Activated CD8-positive, alpha-beta memory T cell treated with anti-CD3 and anti-CD28 coated beads, Interleukin-2, amount 50 U/mL, for 1 hour (primary cell): ENCODE measurements around the gene KRTAP26-1.

Experiments used
- DNase-seq: peaks from one replicate; pipeline ENCODE4 v3.0.0-alpha.2; 2020; ENCODE audit errors: extremely low read depth

KRTAP26-1 gene

GRCh38 chr21:30320215-30320614, at the start of gene KRTAP26-1:
Gene KRTAP26-1, minus strand, starts transcription at chr21:30320315. Its CDS starts 280 bp downstream, at chr21:30320035.
- no peak for DNase-seq

GRCh38 chr21:30355906-30356305, 35.8 kb upstream of the KRTAP26-1 start:
- DNase-seq = no peak

GRCh38 chr21:30354308-30355005, 34.3 kb upstream of the KRTAP26-1 start:
- no peak for DNase-seq

- no peak for DNase-seq
Measured at GRCh38 chr21:30351534-30351933, 31.4 kb upstream of the KRTAP26-1 start.

DNA sequence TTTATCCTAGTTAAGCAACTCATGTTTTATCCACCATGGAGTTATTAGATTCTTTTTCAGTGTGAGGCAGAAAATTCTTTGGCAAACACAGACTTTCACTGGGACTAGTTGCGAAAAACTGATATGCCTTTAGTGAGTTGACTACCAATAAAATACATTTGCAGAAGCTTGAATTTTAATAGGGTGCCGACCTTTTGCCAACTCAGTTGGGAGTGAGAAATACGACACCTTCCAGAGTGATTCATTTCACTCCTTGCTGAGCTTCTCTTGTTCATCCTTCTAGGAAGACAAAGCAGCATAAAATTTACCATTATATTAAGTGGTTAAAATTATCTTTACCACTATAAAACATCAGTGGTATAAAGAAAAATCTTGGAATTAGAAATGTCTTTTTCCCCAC, 29.5 kb upstream of the KRTAP26-1 start:
- DNase-seq = no peak

DNA sequence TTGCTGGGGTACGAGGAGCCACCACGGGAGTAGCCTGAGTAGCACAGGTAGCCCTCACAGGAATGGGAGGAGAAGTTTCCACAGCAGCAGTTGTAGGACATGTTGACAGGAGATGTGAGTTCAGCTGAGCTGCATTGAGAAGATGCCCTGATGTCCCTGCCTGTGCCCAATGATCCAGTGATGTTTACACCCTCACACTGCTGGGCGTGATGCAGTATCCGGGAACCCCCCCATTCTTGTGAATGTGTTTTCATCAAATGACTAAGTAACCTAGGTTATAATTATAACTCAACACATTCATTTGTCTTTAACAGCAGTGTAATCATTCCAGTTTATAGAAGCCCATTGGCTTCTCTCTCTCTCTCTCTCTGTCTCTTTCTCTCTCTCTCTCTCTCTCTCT, 28.4 kb upstream of the KRTAP26-1 start, which contains the start of gene KRTAP23-1:
Gene KRTAP23-1 (minus strand): TSS at position 101 of the 400 bp plus-strand sequence. CDS start 0 bp downstream, at position 101.
- no peak for DNase-seq

DNA sequence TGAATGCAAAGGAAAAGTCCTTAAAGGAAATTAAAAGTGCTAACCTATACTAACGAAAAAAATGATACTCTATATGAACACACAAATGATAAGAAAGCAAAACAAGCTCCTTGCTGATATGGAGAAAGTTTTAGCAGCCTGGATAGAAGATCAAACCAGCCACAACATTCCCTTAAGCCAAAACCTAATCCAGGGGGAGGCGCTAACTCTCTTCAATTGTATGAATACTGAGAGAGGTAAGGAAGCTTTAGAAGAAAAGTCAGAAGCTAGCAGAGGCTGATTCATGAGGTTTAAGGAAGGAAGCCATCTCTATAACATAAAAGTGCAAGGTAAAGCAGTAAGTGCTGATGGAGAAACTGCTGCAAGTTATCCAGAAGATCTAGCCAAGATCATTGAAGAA, 24.9 kb upstream of the KRTAP26-1 start:
- no peak for DNase-seq

DNA sequence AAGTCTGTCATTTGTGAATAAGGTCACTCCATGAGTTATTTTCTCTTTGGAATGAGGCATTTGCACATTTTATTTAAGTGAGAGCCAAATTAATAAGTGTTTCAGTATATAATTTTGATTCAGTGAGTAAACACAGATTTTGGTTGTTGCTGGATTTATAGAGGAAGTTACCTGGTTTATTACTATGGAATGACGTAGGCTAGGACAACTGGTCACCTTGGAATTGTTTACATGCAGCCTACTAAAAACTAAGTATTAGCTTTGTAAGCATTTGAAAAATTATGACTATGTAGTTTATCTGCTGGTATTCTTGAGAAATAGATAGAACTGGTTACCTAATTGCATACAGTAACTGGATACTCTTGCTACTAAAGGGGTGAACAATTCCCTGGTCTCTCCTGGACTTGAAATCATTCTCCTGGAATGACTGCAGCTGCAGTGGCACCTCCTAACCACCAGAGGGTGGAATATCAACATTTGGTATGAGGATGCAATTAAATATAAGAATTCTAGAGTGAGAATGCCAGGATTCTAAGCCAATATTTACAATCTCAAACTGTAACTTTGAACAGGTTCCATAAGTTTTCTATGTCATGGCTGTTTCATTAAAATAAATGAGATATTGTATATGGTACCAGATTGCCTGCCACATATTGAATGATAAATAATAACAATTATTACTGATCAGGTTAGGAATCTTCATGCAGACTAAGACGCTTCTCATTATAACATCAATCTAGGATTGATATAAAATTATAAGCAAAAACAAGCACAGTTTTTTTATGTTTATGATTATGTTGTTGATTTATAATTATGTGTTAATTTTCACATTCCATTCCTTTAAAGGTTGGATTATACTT, 20.8 kb upstream of the KRTAP26-1 start:
- DNase-seq = no peak

DNA sequence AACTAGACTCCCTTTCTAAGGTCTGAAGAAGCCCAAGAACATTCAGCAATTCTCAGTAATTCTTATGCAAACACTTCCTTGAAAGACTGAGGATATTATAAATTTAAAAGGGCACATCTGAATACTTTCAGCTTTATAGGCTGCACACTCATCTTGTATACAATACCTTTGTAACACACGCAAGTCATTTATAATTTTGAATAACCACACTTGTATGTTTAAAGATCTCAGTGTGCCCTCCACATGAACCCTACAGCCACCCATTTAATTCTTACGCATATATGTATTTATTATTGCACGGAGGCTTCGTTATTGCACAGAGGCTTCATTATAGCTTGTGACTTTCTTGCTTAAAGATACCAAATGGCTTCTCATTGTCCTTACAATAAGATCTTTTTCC, 18.6 kb upstream of the KRTAP26-1 start:
- no peak for DNase-seq

DNA sequence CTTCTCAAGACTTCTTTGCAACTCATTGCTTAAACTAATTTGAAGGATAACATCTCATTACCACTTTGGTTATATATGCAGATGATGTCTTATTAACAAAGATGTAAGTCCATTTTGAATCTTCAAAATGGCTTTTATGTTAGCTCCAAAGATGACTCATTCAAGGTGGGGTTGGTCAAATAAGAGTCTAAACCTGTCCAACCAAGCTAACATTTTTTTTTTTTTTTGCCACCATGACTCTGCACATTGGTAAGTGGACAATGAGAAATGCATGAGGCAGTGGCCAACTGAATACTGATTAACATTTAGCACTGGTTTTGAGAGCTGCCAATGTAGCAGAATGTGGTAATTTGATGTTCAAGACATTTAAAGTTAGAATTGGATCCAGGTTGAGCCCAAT, 17.7 kb upstream of the KRTAP26-1 start:
- no peak for DNase-seq

- DNase-seq = no peak
Measured at GRCh38 chr21:30337276-30337744, 17.2 kb upstream of the KRTAP26-1 start, which contains the start of gene KRTAP27-1. Gene KRTAP27-1, minus strand, starts transcription at chr21:30337694. Its CDS starts 26 bp downstream, at chr21:30337668.

GRCh38 chr21:30336596-30336995, 16.5 kb upstream of the KRTAP26-1 start:
- DNase-seq = no peak

DNA sequence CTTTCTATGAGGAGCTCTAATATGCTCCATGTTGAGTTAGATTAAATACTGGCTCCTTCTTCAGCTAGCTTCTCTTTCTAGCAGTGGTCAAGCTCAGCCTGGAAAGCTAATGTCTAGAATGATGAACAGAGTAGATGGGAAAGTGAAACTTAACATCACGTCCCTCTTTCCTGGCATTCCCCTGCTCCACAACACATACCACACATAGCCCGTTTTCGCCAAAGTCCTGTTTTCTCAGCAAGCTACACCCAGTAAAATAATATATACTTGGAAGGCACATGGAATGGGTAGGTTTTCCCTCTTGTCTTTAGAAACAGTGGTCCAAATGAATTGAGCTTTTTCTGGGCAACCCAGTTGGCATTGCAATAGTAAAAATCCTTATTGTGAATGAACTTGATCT, 13.6 kb upstream of the KRTAP26-1 start:
- no peak for DNase-seq

- DNase-seq = no peak
Measured at GRCh38 chr21:30332681-30333080, 12.6 kb upstream of the KRTAP26-1 start.

DNA sequence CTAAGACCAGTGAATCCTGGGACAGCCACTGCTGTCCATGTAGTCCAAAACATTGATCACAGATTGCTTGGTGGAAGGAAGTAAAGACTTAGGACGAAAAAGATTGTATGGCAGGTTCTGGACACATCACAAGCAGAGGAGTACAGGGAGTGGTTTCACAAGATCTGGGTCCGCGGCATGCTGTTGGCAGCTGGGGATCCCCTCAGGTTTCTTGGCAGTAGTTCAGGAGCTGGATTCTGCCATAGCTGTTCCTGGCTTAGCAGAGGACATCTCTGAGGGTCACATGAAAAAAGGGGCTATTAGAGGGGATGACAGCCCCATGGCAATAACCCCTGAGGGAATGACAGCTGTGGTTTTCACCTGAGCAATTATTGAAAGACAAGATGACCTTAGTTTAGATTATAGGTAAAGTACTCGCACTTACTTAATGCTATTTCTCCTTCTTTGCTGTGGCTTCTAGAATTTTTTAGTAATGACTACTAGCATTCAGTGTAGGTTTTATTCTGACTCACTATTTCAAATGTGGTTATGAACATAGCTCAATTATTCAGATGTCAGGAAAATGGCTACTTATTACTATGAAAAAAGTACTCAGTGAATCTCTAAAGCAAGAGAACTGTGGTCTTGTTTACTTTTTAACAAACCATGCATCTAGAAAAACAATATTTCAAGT, 9.2 kb upstream of the KRTAP26-1 start:
- DNase-seq = no peak

DNA sequence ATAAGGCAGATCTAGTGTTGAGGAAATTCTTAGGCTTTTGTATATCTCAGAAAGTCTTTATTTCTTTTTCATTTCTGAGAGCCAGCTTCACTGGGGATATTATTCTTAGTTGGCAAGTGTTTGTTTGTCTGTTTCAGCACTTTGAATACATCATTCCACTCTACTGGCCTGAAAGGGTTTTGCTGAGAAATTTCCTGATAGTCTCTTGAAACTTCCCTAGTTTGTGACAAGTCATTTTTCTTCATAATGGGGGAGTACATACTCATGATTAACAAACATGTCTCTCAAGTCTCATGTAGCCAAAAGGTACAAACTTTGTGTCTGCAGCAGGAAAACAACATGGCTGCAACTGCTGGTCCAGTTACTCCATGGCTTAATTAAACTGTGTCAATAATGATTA, 6.3 kb upstream of the KRTAP26-1 start:
- no peak for DNase-seq

- DNase-seq = no peak
Measured at GRCh38 chr21:30315701-30316100, 4.4 kb downstream of the KRTAP26-1 start.

- DNase-seq = no peak
Measured at GRCh38 chr21:30306884-30307283, 13.2 kb downstream of the KRTAP26-1 start.

- no peak for DNase-seq
Measured at GRCh38 chr21:30305136-30305535, 15.0 kb downstream of the KRTAP26-1 start.

DNA sequence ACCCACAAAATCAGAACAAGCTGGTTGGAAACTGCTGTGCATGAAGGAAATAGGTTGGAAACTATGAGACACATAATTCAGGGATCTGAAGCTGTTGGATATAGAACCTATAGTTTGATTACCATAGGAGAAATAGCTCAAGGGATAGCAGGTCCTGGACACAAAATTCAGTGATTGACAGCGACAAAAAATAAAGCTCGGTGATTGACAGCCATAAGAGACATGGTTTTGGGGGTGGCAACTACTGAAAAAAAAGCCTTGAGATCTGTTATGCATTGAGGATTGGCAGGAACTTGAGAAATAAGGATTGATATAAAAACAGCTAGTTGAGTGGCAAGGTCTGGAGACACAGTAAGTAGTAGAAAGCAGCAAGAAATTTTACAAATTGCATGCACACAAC, 30.9 kb downstream of the KRTAP26-1 start, which contains the start of gene KRTAP25-1:
Gene KRTAP25-1 (minus strand): TSS at position 300 of the 400 bp plus-strand sequence. CDS start 24 bp downstream, at position 276.
- DNase-seq = no peak

GRCh38 chr21:30282850-30283249, 37.3 kb downstream of the KRTAP26-1 start, which contains the start of gene KRTAP24-1:
Gene KRTAP24-1, minus strand, starts transcription at chr21:30282950. Its CDS starts 18 bp downstream, at chr21:30282932.
- no peak for DNase-seq

GRCh38 chr21:30271611-30272010, 48.5 kb downstream of the KRTAP26-1 start:
- DNase-seq = no peak
